ENCODE results near the gene PRKRIP1. TPM values are rescaled to one million over a fixed set of nuclear protein-coding genes. Genes with fewer than 3 reads are reported as not detected.

The PRKRIP1 gene
- total RNA-seq, 1 experiment from 2014 or later, result 24.9 TPM

DNA sequence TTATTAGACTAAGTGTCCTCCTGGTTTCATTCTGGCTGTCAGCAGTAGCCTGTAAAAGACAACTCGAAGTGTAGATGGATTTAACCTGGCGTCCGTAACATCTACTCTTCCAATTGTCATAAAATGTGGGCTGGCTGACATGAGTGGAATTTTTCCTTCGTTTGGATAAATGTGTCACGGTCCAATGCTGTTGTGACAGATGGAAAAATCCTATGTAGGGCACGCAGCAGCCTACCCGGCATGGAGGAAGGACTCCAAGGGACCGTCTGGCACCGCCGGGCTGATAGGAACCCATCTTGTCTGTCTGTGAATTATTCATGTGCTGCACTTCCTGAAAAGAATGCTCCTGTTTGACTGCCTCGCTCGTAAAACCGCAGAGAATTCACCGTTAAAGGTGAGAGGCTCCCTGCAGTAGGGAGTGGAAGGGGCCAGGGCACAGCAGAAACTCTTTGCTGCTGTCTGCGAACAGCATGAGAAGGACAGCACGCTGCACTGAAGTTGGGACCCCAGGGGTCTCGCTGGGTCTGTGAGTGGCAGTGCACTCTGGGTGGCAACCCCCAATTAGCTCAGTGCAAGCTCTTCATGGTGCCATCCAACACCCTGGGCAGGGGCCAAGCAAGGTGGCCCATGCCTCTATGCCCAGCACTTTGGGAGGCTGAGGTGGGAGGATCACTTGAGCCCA is 35.6 kb downstream of the PRKRIP1 start:
- Histone ChIP-seq H3K4me1 (ENCODE audit: insufficient read depth, low read length, poor library complexity, severe bottlenecking) (peaks cover 33% of the 10 kb centered on the region), H3K36me3 (ENCODE audit: insufficient read depth, low read length, poor library complexity, severe bottlenecking) (no peaks in the 10 kb centered on the region), H3K4me3 (ENCODE audit: low read depth, low read length, poor library complexity, severe bottlenecking) (no peak overlapping the region), H3K27me3 (replicated peaks; ENCODE audit: insufficient read depth, low read depth, low read length, poor library complexity) (no peaks in the 10 kb centered on the region), H3K27ac (ENCODE audit: low read depth, low read length, poor library complexity, severe bottlenecking) (peak overlapping the region; percentile 65), H3K9me3 (ENCODE audit: low read depth, low read length, poor library complexity, severe bottlenecking) (no peaks in the 10 kb centered on the region)
- ChIA-PET POLR2A (ENCODE audit: low non-redundant PET) (no interaction called here), CTCF (no interaction called here)
- no TSS peak for BruUV-seq (replicated peaks)
- TF ChIP-seq CTCF (conservative IDR thresholded peaks at IDR 0.05; ENCODE audit: low read depth, low read length) (no peak), EZH2 (IDR thresholded peaks at IDR 0.05; ENCODE audit: borderline replicate concordance, low read depth, low read length, poor library complexity, severe bottlenecking) (no peak)
- DNase-seq (ENCODE audit: low spot score), result peak; percentile 76
- intact Hi-C loops (cut with micrococcal nuclease; ENCODE audit: unreplicated experiment), result no loop called here

DNA sequence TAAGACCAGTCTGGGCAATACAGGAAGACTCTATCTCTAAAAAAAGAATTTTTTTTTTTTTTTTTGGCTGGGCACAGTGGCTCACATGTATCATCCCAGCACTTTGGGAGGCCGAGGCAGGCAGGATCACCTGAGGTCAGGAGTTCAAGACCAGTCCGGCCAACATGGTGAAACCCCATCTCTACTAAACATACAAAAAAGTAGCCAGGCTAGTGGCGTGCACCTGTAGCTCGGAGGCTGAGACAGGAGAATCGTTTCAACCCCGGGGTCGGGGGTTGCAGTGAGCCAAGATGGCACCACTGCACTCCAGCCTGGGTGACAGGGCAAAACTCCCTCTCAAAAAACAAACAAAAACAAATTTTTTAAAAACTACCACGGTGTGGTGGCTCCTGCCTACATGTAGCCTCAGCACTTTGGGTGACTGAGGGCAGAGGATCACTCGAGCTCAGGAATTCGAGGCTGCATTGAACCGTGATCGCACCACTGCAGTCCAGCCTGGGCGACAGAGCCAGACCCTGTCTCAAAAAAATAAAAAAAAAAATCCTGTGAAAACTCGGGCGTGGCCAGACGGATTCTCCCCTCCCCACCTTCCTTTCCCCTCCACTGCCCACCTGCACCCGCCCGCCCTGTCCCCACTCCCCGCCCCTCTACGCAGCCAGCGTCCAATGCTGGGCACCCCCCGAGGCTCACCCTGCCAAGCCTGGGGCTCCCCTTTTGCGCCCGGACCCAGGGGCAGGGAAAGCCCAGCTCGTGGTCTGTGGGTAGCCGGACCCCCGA is 36.5 kb downstream of the PRKRIP1 start:
- H3K4me3 ChIP-seq (ENCODE audit: low read depth, low read length, poor library complexity, severe bottlenecking), result peak overlapping the region; percentile 85
- H3K27ac ChIP-seq (ENCODE audit: low read depth, low read length, poor library complexity, severe bottlenecking), result peak overlapping the region; percentile 65
- H3K36me3 ChIP-seq (ENCODE audit: insufficient read depth, low read length, poor library complexity, severe bottlenecking), result no peaks in the 10 kb centered on the region
- POLR2A ChIA-PET (ENCODE audit: low non-redundant PET), result interaction anchor here (0.7 kb wide), 1 partner anchor 34 kb away, joined by 3 read pairs; no protein-coding TSS in a partner anchor
- TF ChIP-seq EZH2 (IDR thresholded peaks at IDR 0.05; ENCODE audit: borderline replicate concordance, low read depth, low read length, poor library complexity, severe bottlenecking), result no peak
- TF ChIP-seq CTCF (conservative IDR thresholded peaks at IDR 0.05; ENCODE audit: low read depth, low read length), result no peak
- H3K27me3 ChIP-seq (replicated peaks; ENCODE audit: insufficient read depth, low read depth, low read length, poor library complexity), result no peaks in the 10 kb centered on the region
- intact Hi-C loops (cut with micrococcal nuclease; ENCODE audit: unreplicated experiment), result no loop called here
- BruUV-seq (replicated peaks), result no TSS peak
- peaks cover 33% of the 10 kb centered on the region for H3K4me1 ChIP-seq (ENCODE audit: insufficient read depth, low read length, poor library complexity, severe bottlenecking)
- no peak for DNase-seq (ENCODE audit: low spot score)
- CTCF ChIA-PET, result no interaction called here
- no peaks in the 10 kb centered on the region for H3K9me3 ChIP-seq (ENCODE audit: low read depth, low read length, poor library complexity, severe bottlenecking)

GRCh38 chr7:102433219-102434038 is 37.3 kb downstream of the PRKRIP1 start, which contains the start of gene ORAI2:
Gene ORAI2, plus strand, starts transcription at chr7:102433575. Its CDS starts 5,382 bp downstream, at chr7:102438957.
- POLR2A ChIA-PET (ENCODE audit: low non-redundant PET), result interaction anchor here (0.7 kb wide), 1 partner anchor 33 kb away, joined by 3 read pairs; no protein-coding TSS in a partner anchor

More at GRCh38 chr7:102433219-102434038, 37.3 kb downstream of the PRKRIP1 start, which contains the start of gene ORAI2:
- TF ChIP-seq CTCF (conservative IDR thresholded peaks at IDR 0.05; ENCODE audit: low read depth, low read length) (no peak), EZH2 (IDR thresholded peaks at IDR 0.05; ENCODE audit: borderline replicate concordance, low read depth, low read length, poor library complexity, severe bottlenecking) (no peak)
- Histone ChIP-seq H3K27me3 (replicated peaks; ENCODE audit: insufficient read depth, low read depth, low read length, poor library complexity) (no peaks in the 10 kb centered on the region), H3K4me3 (ENCODE audit: low read depth, low read length, poor library complexity, severe bottlenecking) (peak within 1 kb of the TSS; percentile 85), H3K27ac (ENCODE audit: low read depth, low read length, poor library complexity, severe bottlenecking) (peak within 1 kb of the TSS; percentile 65), H3K4me1 (ENCODE audit: insufficient read depth, low read length, poor library complexity, severe bottlenecking) (peaks cover 33% of the 10 kb centered on the region), H3K36me3 (ENCODE audit: insufficient read depth, low read length, poor library complexity, severe bottlenecking) (no peaks in the 10 kb centered on the region), H3K9me3 (ENCODE audit: low read depth, low read length, poor library complexity, severe bottlenecking) (no peaks in the 10 kb centered on the region)
- CTCF ChIA-PET, result interaction anchor here (0.6 kb wide), 1 partner anchor 154 kb away, joined by 5 read pairs; no protein-coding TSS in a partner anchor
- no TSS peak for BruUV-seq (replicated peaks)
- peak; percentile 83 for DNase-seq (ENCODE audit: low spot score)
- intact Hi-C loops (cut with micrococcal nuclease; ENCODE audit: unreplicated experiment), result no loop called here

Measured in A673 (cell line).